ENCODE data around the gene XPO5.
"Not testable (repeated sequence)": the region's sequence is repeated elsewhere in the genome, so short reads cannot be mapped to it uniquely, and the experiment has no call there.

XPO5 gene

GRCh38 chr6:43582911-43583310, 7.1 kb upstream of the XPO5 start:
- DNase-seq, result no peak

- DNase-seq, result no peak
Measured at GRCh38 chr6:43579171-43579570, 3.3 kb upstream of the XPO5 start.

GRCh38 chr6:43578748-43579147, 2.9 kb upstream of the XPO5 start:
- no peak for DNase-seq

- DNase-seq, result no peak
Measured at GRCh38 chr6:43575105-43575771, 600 bp downstream of the XPO5 start.

- DNase-seq, result no peak
Measured at GRCh38 chr6:43572015-43572414, 3.8 kb downstream of the XPO5 start.

GRCh38 chr6:43570876-43571441, 4.9 kb downstream of the XPO5 start:
- no peak for DNase-seq

- no peak for DNase-seq
Measured at GRCh38 chr6:43559328-43559727, 16.5 kb downstream of the XPO5 start.

- not testable (repeated sequence) for DNase-seq
Measured at GRCh38 chr6:43557620-43558019, 18.2 kb downstream of the XPO5 start.

GRCh38 chr6:43547222-43547621, 28.6 kb downstream of the XPO5 start:
- DNase-seq, result no peak

GRCh38 chr6:43544461-43544860, 31.4 kb downstream of the XPO5 start:
- no peak for DNase-seq

GRCh38 chr6:43541774-43542471, 33.9 kb downstream of the XPO5 start:
- no peak for DNase-seq

GRCh38 chr6:43540507-43540906, 35.3 kb downstream of the XPO5 start:
- no peak for DNase-seq

- not testable (repeated sequence) for DNase-seq
Measured at GRCh38 chr6:43539409-43539808, 36.4 kb downstream of the XPO5 start.

- DNase-seq, result not testable (repeated sequence)
Measured at GRCh38 chr6:43538986-43539385, 36.9 kb downstream of the XPO5 start.

GRCh38 chr6:43532201-43532600, 43.6 kb downstream of the XPO5 start:
- DNase-seq, result no peak

GRCh38 chr6:43524483-43524961, 51.3 kb downstream of the XPO5 start:
- no peak for DNase-seq

- DNase-seq, result no peak
Measured at GRCh38 chr6:43523284-43523683, 52.6 kb downstream of the XPO5 start.

- DNase-seq, result no peak
Measured at GRCh38 chr6:43522547-43523261, 53.1 kb downstream of the XPO5 start.

- DNase-seq, result no peak
Measured at GRCh38 chr6:43521836-43522235, 54.0 kb downstream of the XPO5 start.

- DNase-seq, result no peak
Measured at GRCh38 chr6:43520097-43520496, 55.7 kb downstream of the XPO5 start.

GRCh38 chr6:43517505-43518357, 58.1 kb downstream of the XPO5 start:
- no peak for DNase-seq

- peak; percentile 97 for DNase-seq
Measured at GRCh38 chr6:43516697-43517504, 58.9 kb downstream of the XPO5 start, which contains the start of the genes POLR1C and YIPF3. TSS of gene POLR1C (plus strand) at chr6:43517089. CDS start at chr6:43517110, 21 bp downstream. TSS of gene YIPF3 (minus strand) at chr6:43516926. CDS start at chr6:43516807, 119 bp downstream.

Measured in activated CD8-positive, alpha-beta memory T cell treated with anti-CD3 and anti-CD28 coated beads for 24 hours (primary cell).